ENCODE measurements around the gene SORCS3. TPM values are rescaled to one million over a fixed set of nuclear protein-coding genes. Genes with fewer than 3 reads are reported as not detected.

Gene SORCS3
- total RNA-seq, 1 experiment from 2014 or later, result not detected

- CTCF ChIA-PET, result no interaction called here
These were observed 498.3 kb downstream of the SORCS3 start for GRCh38 chr10:105139363-105139896.

More at GRCh38 chr10:105139363-105139896, 498.3 kb downstream of the SORCS3 start:
- H3K36me3 ChIP-seq (ENCODE audit: control insufficient read depth in 1 of 2, insufficient read depth in 2 of 2, low read length in 2 of 2), result no peaks in the 10 kb centered on the region
- ChIA-PET RAD21 (ENCODE audit: low non-redundant PET in 1 of 2, low total read pairs in 2 of 2, uncharacterized antibody in 2 of 2, unreplicated experiment in 2 of 2) (no interaction called here), POLR2A (no interaction called here)
- DNase-seq (ENCODE audit: low read depth, low spot score), result no peak
- TF ChIP-seq FOSL1 (IDR thresholded peaks at IDR 0.05; ENCODE audit: low read depth), result no peak
- no peak for TF ChIP-seq CBX3 (IDR thresholded peaks at IDR 0.05; ENCODE audit: low read depth)
- TF ChIP-seq ZBTB33 (IDR thresholded peaks at IDR 0.05; ENCODE audit: extremely low read depth, insufficient replicate concordance, low read length), result no peak
- no peak for TF ChIP-seq REST (IDR thresholded peaks at IDR 0.05; ENCODE audit: low read depth)
- TF ChIP-seq CEBPB (IDR thresholded peaks at IDR 0.05; ENCODE audit: low read depth), result no peak
- no peak for TF ChIP-seq RAD21 (IDR thresholded peaks at IDR 0.05; ENCODE audit: low read depth)
- TF ChIP-seq SP1 (IDR thresholded peaks at IDR 0.05; ENCODE audit: low read depth), result no peak
- no peak for TF ChIP-seq TCF7L2 (IDR thresholded peaks at IDR 0.05; ENCODE audit: borderline replicate concordance, extremely low read depth, insufficient read depth, insufficient read length)
- TF ChIP-seq EGR1 (IDR thresholded peaks at IDR 0.05; ENCODE audit: low read depth), result no peak
- TF ChIP-seq ELF1 (IDR thresholded peaks at IDR 0.05; ENCODE audit: borderline replicate concordance, low read depth), result no peak
- TF ChIP-seq ZNF274 (IDR thresholded peaks at IDR 0.05; ENCODE audit: low read depth, low read length), result no peak
- H2AFZ ChIP-seq (ENCODE audit: low read depth, low read length, poor library complexity, severe bottlenecking), result no peak overlapping the region
- no peaks in the 10 kb centered on the region for H4K20me1 ChIP-seq (ENCODE audit: insufficient read depth)
- H3K9me2 ChIP-seq (ENCODE audit: insufficient read depth), result no peaks in the 10 kb centered on the region
- H3K9ac ChIP-seq (ENCODE audit: low read length), result no peak overlapping the region
- BruUV-seq (replicated peaks), result no TSS peak
- no peaks in the 10 kb centered on the region for H3K79me2 ChIP-seq (ENCODE audit: insufficient read depth, low read length)
- no peak for ATAC-seq
- no peaks in the 10 kb centered on the region for H3K27me3 ChIP-seq (ENCODE audit: insufficient read depth, low read length)
- no peaks in the 10 kb centered on the region; a peak in 1 of 4 replicates for H3K9me3 ChIP-seq (ENCODE audit: control insufficient read depth in 1 of 2, insufficient read depth in 1 of 2, low read depth in 1 of 2, low read length in 2 of 2)
- intact Hi-C loops (cut with micrococcal nuclease), result no loop called here
- no peak overlapping the region for H3K4me2 ChIP-seq (ENCODE audit: low read length)
- no peaks in the 10 kb centered on the region for H3K4me1 ChIP-seq (ENCODE audit: control insufficient read depth in 1 of 2, insufficient read depth in 2 of 2, low read length in 2 of 2)
- H3K27ac ChIP-seq (ENCODE audit: low read depth, low read length), result no peak overlapping the region
- H3K4me3 ChIP-seq (replicated peaks in 1 of 2; ENCODE audit: low read depth in 1 of 2, low read length in 2 of 2), result no peak overlapping the region
